GM10248 (cell line): ENCODE measurements around the gene SUOX.
A peak's percentile ranks its signal among the peaks of the same experiment; 100 is the strongest.

ENCODE experiments used
- CTCF ChIA-PET: fragments of 300-600 bp; sonication (Branson Sonifier 250); formaldehyde crosslinking; extraction: SDS; loops from one replicate; lab custom pipeline; 2021; ENCODE audit warnings: antibody characterized with exemption; lab: Yijun Ruan, JAX
- POLR2A ChIA-PET: fragments of 350-650 bp; sonication (Branson Sonifier 250); formaldehyde crosslinking; extraction: SDS; loops from one replicate; lab custom pipeline; 2020; ENCODE audit warnings: antibody characterized with exemption; lab: Yijun Ruan, JAX
- DNase-seq: peaks from one replicate; pipeline ENCODE4 v3.0.0; 2012; ENCODE audit errors: extremely low spot score
- TF ChIP-seq, protein P1 (sequence below): IDR thresholded peaks from 2 replicates; pipeline ENCODE4 v1.5.1; 2012; ENCODE audit warnings: mild to moderate bottlenecking, low read depth; ENCODE audit errors: extremely low read depth, missing control alignments, control extremely low read depth

SUOX gene

DNA sequence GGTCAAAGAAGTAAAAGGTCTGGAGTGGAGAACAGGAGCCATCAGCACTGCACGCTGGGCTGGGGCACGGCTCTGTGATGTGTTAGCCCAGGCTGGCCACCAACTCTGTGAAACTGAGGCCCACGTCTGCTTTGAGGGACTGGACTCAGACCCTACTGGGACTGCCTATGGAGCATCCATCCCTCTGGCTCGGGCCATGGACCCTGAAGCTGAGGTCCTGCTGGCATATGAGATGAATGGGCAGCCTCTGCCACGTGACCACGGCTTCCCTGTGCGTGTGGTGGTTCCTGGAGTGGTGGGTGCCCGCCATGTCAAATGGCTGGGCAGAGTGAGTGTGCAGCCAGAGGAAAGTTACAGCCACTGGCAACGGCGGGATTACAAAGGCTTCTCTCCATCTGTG, 7.1 kb downstream of the SUOX start:
- TF ChIP-seq, protein P1, sequence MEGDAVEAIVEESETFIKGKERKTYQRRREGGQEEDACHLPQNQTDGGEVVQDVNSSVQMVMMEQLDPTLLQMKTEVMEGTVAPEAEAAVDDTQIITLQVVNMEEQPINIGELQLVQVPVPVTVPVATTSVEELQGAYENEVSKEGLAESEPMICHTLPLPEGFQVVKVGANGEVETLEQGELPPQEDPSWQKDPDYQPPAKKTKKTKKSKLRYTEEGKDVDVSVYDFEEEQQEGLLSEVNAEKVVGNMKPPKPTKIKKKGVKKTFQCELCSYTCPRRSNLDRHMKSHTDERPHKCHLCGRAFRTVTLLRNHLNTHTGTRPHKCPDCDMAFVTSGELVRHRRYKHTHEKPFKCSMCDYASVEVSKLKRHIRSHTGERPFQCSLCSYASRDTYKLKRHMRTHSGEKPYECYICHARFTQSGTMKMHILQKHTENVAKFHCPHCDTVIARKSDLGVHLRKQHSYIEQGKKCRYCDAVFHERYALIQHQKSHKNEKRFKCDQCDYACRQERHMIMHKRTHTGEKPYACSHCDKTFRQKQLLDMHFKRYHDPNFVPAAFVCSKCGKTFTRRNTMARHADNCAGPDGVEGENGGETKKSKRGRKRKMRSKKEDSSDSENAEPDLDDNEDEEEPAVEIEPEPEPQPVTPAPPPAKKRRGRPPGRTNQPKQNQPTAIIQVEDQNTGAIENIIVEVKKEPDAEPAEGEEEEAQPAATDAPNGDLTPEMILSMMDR: no peak
- CTCF ChIA-PET: interaction anchor here (1.4 to 13.2 kb wide), 3 partner anchors 7 to 31 kb away, joined by 4 to 114 read pairs (median 4); partner anchors contain the start of gene SUOX
- POLR2A ChIA-PET: no interaction called here
- DNase-seq: no peak

DNA sequence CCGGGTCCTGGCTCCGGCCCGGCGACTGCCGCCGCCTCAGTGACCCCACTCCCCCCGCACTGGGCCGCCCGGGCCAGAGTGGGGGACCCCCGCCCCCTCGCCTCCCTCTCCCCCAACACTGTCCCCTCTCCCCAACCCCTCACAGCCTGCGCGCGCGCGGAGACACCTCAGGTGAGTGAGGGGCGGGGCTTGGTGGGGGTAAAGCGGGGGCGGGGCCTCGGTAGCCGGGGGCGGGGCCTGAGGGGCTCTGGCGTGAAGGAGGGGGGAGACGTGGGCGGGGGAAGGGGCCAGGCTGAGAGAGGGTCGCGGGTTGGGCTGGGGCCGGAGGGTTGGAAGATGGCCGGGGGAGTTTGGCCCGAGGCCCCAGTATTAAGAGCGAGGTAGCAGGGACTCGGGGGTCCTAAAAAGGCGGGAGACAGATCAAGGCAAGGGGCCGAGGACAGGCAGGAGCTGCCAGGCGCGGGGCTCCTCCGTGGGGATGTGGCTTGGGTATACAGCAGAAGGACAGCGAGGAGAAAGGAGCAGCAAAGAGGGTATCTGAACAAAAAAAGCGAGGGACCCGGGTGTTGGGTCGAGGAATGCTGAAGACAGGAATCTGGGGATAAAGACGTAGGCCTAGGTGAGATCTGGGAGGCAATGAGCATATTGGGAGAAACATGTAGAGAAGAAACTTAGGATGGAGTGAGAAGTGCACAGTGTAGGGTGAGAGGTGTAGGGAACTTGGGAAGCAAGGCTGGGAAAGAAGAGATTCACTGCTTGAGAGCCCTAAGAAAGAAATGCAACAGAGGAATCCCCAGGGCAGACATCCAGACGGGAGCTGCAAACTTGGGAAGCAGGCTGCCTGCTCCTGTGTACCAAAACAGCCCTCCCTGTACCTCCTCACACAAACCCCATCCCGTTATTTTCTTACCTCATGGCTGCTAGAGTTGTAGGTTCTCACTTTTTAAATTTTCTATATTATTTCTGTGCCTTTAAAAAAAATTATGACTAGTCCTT, 10.8 kb downstream of the SUOX start:
- peak; percentile 84 for DNase-seq
- ChIA-PET POLR2A (interaction anchor here (0.6 to 1.2 kb wide), 2 partner anchors 11 to 153 kb away, joined by 3 to 5 read pairs; partner anchors contain the start of gene SUOX), CTCF (interaction anchor here (2.2 to 13.2 kb wide), 3 partner anchors 11 to 39 kb away, joined by 7 to 114 read pairs (median 12); partner anchors contain the start of gene SUOX)
- TF ChIP-seq, protein P1: no peak

DNA sequence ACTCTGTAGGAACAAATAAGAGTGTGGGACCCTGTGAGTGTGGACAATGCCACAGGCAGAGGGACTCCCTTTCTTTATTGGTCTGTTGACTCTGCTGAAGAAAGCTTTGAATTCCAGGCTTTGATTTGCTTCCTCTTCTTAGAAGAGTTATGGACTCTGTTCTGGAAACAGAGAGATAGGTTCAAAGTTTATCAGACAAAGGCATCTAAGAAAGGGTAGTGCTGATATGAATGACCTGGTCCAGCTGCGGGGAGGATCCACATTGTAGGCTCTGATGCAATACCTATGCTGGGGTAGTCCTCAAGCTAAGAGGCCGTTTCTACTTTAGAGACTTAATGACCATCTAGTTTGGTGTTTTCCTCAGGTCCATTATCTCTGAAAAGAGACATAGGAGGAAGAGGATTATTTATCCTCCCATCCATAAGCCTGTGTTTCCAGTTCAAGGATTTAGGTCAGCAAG, 13.1 kb downstream of the SUOX start:
- POLR2A ChIA-PET: no interaction called here
- TF ChIP-seq, protein P1: no peak
- DNase-seq: no peak
- CTCF ChIA-PET: interaction anchor here (1.0 to 13.2 kb wide), 7 partner anchors 10 to 272 kb away, joined by 3 to 114 read pairs (median 5); partner anchors contain the start of genes IKZF4 and SUOX

DNA sequence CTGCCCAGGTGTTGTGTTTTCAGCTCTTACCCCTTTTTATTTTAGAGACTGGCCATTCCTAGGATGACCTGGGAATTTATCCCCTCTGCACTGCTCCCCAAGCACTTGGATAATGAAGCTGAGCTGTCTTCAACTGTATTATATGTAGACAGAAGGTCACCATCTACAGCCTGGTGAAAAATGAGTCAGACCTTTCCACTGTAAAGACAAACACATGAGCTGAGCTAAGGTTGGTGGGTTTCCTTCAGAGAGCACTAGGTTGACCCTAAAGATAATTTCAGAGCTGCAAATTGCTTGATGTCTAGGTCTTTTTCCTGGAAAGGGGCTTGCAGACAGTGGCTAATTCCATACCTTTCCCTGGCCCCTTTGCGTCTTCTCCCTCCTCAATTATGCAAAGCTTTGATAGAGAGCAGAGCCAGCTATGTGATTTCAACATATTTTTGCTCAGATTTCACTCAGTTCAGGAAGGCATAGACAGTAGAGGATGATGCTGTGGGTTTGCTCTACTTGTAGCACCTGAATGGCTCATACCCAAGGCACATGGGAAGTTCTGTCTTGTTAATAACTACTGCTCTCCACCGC, 14.5 kb downstream of the SUOX start:
- TF ChIP-seq, protein P1: no peak
- DNase-seq: no peak
- ChIA-PET CTCF (interaction anchor here (1.0 to 13.2 kb wide), 4 partner anchors 14 to 273 kb away, joined by 3 to 114 read pairs (median 4); partner anchors contain the start of gene SUOX), POLR2A (no interaction called here)

DNA sequence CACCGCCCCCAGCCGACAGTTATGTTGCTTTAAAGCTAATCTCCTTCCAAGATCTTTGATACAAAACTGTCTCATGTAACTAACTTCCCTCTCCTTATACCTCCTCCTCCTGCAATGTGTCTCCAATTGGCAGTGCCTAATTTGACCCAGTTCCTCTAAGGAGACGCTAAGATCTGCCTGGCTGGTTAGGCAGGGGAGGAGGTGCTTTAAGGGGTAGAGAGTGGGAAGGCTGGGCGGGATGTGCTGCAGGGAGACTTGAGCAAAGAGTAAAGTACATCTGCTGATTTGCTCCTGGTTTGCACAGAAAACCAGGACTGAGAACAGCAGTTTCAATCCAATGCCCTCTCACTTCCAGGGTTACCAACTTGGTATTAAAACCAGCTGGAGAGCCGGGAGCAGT, 16.4 kb downstream of the SUOX start:
- DNase-seq: no peak
- ChIA-PET CTCF (interaction anchor here (0.8 to 13.2 kb wide), 6 partner anchors 9 to 66 kb away, joined by 3 to 114 read pairs (median 4); partner anchors contain the start of genes ERBB3 and SUOX), POLR2A (interaction anchor here (0.6 kb wide), 1 partner anchor 13 kb away, joined by 3 read pairs; no protein-coding TSS in a partner anchor)
- TF ChIP-seq, protein P1: no peak

DNA sequence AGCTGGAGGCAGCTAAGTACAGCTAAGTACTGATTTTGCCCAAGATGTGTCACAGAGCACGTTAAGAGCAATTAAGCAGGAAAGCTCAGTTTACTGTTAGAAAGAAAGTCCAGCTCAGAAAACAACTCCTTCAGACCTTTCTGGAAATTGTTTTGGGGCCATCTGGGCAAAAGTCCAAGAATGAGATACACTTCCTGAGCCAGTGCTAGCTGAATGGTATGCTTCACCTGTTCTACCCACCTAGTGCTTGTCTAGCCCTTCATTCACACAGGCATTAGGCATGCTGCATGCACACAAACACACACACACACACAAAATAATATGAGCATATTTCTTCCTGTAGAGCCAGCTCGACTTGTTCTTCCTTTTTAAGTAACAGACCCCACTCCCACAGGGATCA, 17.1 kb downstream of the SUOX start:
- TF ChIP-seq, protein P1: no peak
- POLR2A ChIA-PET: interaction anchor here (0.6 to 0.8 kb wide), 3 partner anchors 13 to 235 kb away, joined by 3 to 4 read pairs (median 3); partner anchors contain the start of gene PA2G4
- CTCF ChIA-PET: interaction anchor here (0.8 to 13.2 kb wide), 6 partner anchors 8 to 65 kb away, joined by 3 to 114 read pairs (median 4); partner anchors contain the start of genes ERBB3 and SUOX
- no peak for DNase-seq
